ENCODE measurements around the gene ZNF181. TPM values are rescaled to one million over a fixed set of nuclear protein-coding genes. Genes with fewer than 3 reads are reported as not detected.

ZNF181 gene
- total RNA-seq, 2 donors from 2014 or later, result 8.1 to 8.7 TPM

- no peaks in the 10 kb centered on the region for H3K4me1 ChIP-seq (ENCODE audit: control insufficient read depth, insufficient read depth, low read length)
- no peak overlapping the region for H3K9ac ChIP-seq (ENCODE audit: extremely low read depth, low read length, poor library complexity, severe bottlenecking)
- no peak overlapping the region for H3K4me3 ChIP-seq (ENCODE audit: low read length)
- Mint-ChIP-seq H3K9me3 (peaks cover 25% of the 10 kb centered on the region), H3K27ac (no peak overlapping the region), H3K27me3 (ENCODE audit: insufficient read depth) (peaks cover 47% of the 10 kb centered on the region), H3K4me3 (no peak overlapping the region), H3K4me1 (no peaks in the 10 kb centered on the region), H3K36me3 (ENCODE audit: low read depth) (no peaks in the 10 kb centered on the region)
- no peaks in the 10 kb centered on the region for H3K9me3 ChIP-seq (ENCODE audit: control insufficient read depth, low read length)
- no peak for DNase-seq
- H3K36me3 ChIP-seq (ENCODE audit: control insufficient read depth, insufficient read depth, low read length), result no peaks in the 10 kb centered on the region
- 70 to 77% methylated on average over 2 of the region's 2 CpGs for WGBS, 2 experiments (ENCODE audit: insufficient coverage in 1 of 2, insufficient read length in 1 of 2)
- peaks cover 6% of the 10 kb centered on the region for H3K27me3 ChIP-seq (ENCODE audit: control insufficient read depth, insufficient read depth, low read length, poor library complexity, severe bottlenecking)
- no peak overlapping the region for H3K27ac ChIP-seq (ENCODE audit: low read depth, low read length)
- TF ChIP-seq, protein P1, sequence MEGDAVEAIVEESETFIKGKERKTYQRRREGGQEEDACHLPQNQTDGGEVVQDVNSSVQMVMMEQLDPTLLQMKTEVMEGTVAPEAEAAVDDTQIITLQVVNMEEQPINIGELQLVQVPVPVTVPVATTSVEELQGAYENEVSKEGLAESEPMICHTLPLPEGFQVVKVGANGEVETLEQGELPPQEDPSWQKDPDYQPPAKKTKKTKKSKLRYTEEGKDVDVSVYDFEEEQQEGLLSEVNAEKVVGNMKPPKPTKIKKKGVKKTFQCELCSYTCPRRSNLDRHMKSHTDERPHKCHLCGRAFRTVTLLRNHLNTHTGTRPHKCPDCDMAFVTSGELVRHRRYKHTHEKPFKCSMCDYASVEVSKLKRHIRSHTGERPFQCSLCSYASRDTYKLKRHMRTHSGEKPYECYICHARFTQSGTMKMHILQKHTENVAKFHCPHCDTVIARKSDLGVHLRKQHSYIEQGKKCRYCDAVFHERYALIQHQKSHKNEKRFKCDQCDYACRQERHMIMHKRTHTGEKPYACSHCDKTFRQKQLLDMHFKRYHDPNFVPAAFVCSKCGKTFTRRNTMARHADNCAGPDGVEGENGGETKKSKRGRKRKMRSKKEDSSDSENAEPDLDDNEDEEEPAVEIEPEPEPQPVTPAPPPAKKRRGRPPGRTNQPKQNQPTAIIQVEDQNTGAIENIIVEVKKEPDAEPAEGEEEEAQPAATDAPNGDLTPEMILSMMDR (conservative IDR thresholded peaks at IDR 0.05), result no peak
Observed at GRCh38 chr19:34778342-34778741, 44.3 kb downstream of the ZNF181 start.

GRCh38 chr19:34779652-34780051 is 45.6 kb downstream of the ZNF181 start:
- TF ChIP-seq, protein P1 (conservative IDR thresholded peaks at IDR 0.05), result no peak
- H3K4me1 Mint-ChIP-seq, result no peaks in the 10 kb centered on the region
- Histone ChIP-seq H3K9me3 (ENCODE audit: control insufficient read depth, low read length) (no peaks in the 10 kb centered on the region), H3K27me3 (ENCODE audit: control insufficient read depth, insufficient read depth, low read length, poor library complexity, severe bottlenecking) (no peaks in the 10 kb centered on the region), H3K36me3 (ENCODE audit: control insufficient read depth, insufficient read depth, low read length) (no peaks in the 10 kb centered on the region), H3K4me3 (ENCODE audit: low read length) (no peak overlapping the region), H3K27ac (ENCODE audit: low read depth, low read length) (no peak overlapping the region), H3K4me1 (ENCODE audit: control insufficient read depth, insufficient read depth, low read length) (no peaks in the 10 kb centered on the region), H3K9ac (ENCODE audit: extremely low read depth, low read length, poor library complexity, severe bottlenecking) (no peak overlapping the region)
- H3K27me3 Mint-ChIP-seq (ENCODE audit: insufficient read depth), result peaks cover 41% of the 10 kb centered on the region
- H3K4me3 Mint-ChIP-seq, result no peak overlapping the region
- peaks cover 25% of the 10 kb centered on the region for H3K9me3 Mint-ChIP-seq
- 68 to 100% methylated on average over 1 to 2 of the region's 3 CpGs for WGBS, 2 experiments (ENCODE audit: insufficient coverage in 1 of 2, insufficient read length in 1 of 2)
- H3K27ac Mint-ChIP-seq, result no peak overlapping the region
- DNase-seq, result no peak
- no peaks in the 10 kb centered on the region for H3K36me3 Mint-ChIP-seq (ENCODE audit: low read depth)

DNA sequence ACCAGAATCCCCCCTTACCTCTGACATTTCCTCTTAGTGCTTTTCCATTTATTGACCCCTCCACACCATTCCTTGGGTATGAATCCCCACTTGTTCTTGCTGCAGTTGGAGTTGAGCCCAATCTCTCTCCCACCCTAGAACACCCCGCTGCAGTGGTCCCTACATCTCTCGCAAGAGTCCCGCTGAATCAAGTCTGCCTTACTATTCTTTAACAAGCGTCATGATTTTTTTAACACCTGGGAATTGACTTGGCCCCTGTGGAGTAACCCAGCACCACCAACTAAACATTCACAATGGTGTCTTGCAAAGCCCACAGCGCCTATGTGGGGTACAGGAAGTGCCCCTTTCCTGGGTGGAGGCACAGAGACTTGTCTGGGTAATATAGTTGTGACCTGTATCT is 52.2 kb downstream of the ZNF181 start:
- Histone ChIP-seq H3K9me3 (ENCODE audit: control insufficient read depth, low read length) (no peaks in the 10 kb centered on the region), H3K27ac (ENCODE audit: low read depth, low read length) (no peak overlapping the region), H3K9ac (ENCODE audit: extremely low read depth, low read length, poor library complexity, severe bottlenecking) (no peak overlapping the region), H3K4me3 (ENCODE audit: low read length) (no peak overlapping the region), H3K27me3 (ENCODE audit: control insufficient read depth, insufficient read depth, low read length, poor library complexity, severe bottlenecking) (peaks cover 5% of the 10 kb centered on the region), H3K36me3 (ENCODE audit: control insufficient read depth, insufficient read depth, low read length) (no peaks in the 10 kb centered on the region), H3K4me1 (ENCODE audit: control insufficient read depth, insufficient read depth, low read length) (no peaks in the 10 kb centered on the region)
- TF ChIP-seq, protein P1 (conservative IDR thresholded peaks at IDR 0.05), result no peak
- DNase-seq, result no peak
- H3K27ac Mint-ChIP-seq, result no peak overlapping the region
- no peaks in the 10 kb centered on the region for H3K36me3 Mint-ChIP-seq (ENCODE audit: low read depth)
- 67 to 68% methylated on average over 1 to 5 of the region's 5 CpGs for WGBS, 2 experiments (ENCODE audit: insufficient coverage in 1 of 2, insufficient read length in 1 of 2)
- H3K9me3 Mint-ChIP-seq, result peaks cover 2% of the 10 kb centered on the region
- peaks cover 37% of the 10 kb centered on the region for H3K27me3 Mint-ChIP-seq (ENCODE audit: insufficient read depth)
- no peak overlapping the region for H3K4me3 Mint-ChIP-seq
- no peaks in the 10 kb centered on the region for H3K4me1 Mint-ChIP-seq

Measured in endodermal cell (in vitro differentiated cells).